Neural cell (in vitro differentiated cells): ENCODE data around the gene TLNRD1. TPM values are rescaled to one million over a fixed set of nuclear protein-coding genes. Genes with fewer than 3 reads are reported as not detected.

Experiments
- H2AFZ ChIP-seq: fragments of 200-600, 300-800 bp; sonication (generic), shearing (Covaris generic); 2 replicates; pipeline ENCODE4 v1.6.0; 2014; ENCODE audit warnings: low read depth, mild to moderate bottlenecking, antibody characterized with exemption, low read length, moderate library complexity
- H3F3A ChIP-seq: fragments of 200-600 bp; shearing (Covaris generic); 2 replicates; pipeline ENCODE4 v1.6.1; 2016; ENCODE audit warnings: mild to moderate bottlenecking, moderate library complexity, mixed read lengths, antibody characterized with exemption, low read length; ENCODE audit not compliant: insufficient read depth, poor library complexity, severe bottlenecking
- H3K27ac ChIP-seq: fragments of 200-600, 300-800 bp; sonication (generic), shearing (Covaris generic); 2 replicates; pipeline ENCODE4 v1.5.1; 2014; ENCODE audit warnings: mild to moderate bottlenecking, low read length, moderate library complexity
- H3K27me3 ChIP-seq: fragments of 300-800, 200-600 bp; sonication (generic), shearing (Covaris generic); 2 replicates; pipeline ENCODE4 v1.6.0; 2014; ENCODE audit warnings: mild to moderate bottlenecking, low read depth, low read length, moderate library complexity; ENCODE audit not compliant: insufficient read depth
- H3K36me3 ChIP-seq: fragments of 300-800, 200-600 bp; sonication (generic), shearing (Covaris generic); 2 replicates; pipeline ENCODE4 v1.5.1; 2014; ENCODE audit warnings: mild to moderate bottlenecking, antibody characterized with exemption, low read length, moderate library complexity; ENCODE audit not compliant: insufficient read depth
- H3K4me2 ChIP-seq: fragments of 300-800, 200-600 bp; sonication (generic), shearing (Covaris generic); 2 replicates; pipeline ENCODE4 v1.6.0; 2014; ENCODE audit warnings: mild to moderate bottlenecking, low read length
- H3K4me3 ChIP-seq: fragments of 300-800, 200-600 bp; sonication (generic), shearing (Covaris generic); 2 replicates; pipeline ENCODE4 v1.5.1; 2014; ENCODE audit warnings: mild to moderate bottlenecking, low read length, moderate library complexity
- H3K79me2 ChIP-seq: fragments of 200-600 bp; shearing (Covaris generic); replicated peaks from 2 replicates; pipeline ENCODE4 v1.6.0; 2014; ENCODE audit warnings: mild to moderate bottlenecking, low read length, moderate library complexity; ENCODE audit not compliant: insufficient read depth
- H3K9ac ChIP-seq: fragments of 300-800, 200-600 bp; sonication (generic), shearing (Covaris generic); 2 replicates; pipeline ENCODE4 v1.6.1; 2016; ENCODE audit warnings: mild to moderate bottlenecking, low read length, mixed read lengths
- H3K9me2 ChIP-seq: fragments of 200-600 bp; shearing (Covaris generic); 2 replicates; pipeline ENCODE4 v1.6.1; 2016; ENCODE audit warnings: mild to moderate bottlenecking, low read length, mixed read lengths; ENCODE audit not compliant: insufficient read depth
- H3K9me3 ChIP-seq: fragments of 200-600, 300-800 bp; sonication (generic), shearing (Covaris generic); 2 replicates; pipeline ENCODE4 v1.6.1; 2016; ENCODE audit warnings: mild to moderate bottlenecking, mixed run types, low read length, moderate library complexity, mixed read lengths
- H4K20me1 ChIP-seq: fragments of 200-600 bp; shearing (Covaris generic); 2 replicates; pipeline ENCODE4 v1.6.1; 2016; ENCODE audit warnings: mild to moderate bottlenecking, mixed run types; ENCODE audit not compliant: insufficient read depth
- CTCF ChIP-seq: fragments of 450-650 bp; IDR thresholded peaks from 2 replicates; pipeline ENCODE4 v1.5.1; 2014; ENCODE audit warnings: antibody characterized with exemption, mild to moderate bottlenecking, moderate library complexity; ENCODE audit not compliant: poor library complexity, severe bottlenecking
- EP300 ChIP-seq: fragments of 450-650 bp; conservative IDR thresholded peaks from 2 replicates; pipeline ENCODE4 v1.6.1; 2014; ENCODE audit warnings: antibody characterized with exemption, mild to moderate bottlenecking, moderate library complexity; ENCODE audit not compliant: poor library complexity, severe bottlenecking
- EZH2 ChIP-seq: fragments of 200-600, 300-800 bp; shearing (Covaris generic), sonication (generic); IDR thresholded peaks from 2 replicates; pipeline ENCODE4 v1.6.1; 2014; ENCODE audit warnings: antibody characterized with exemption, low read length, borderline replicate concordance, mild to moderate bottlenecking; ENCODE audit not compliant: insufficient read depth, poor library complexity, severe bottlenecking
- MXI1 ChIP-seq: fragments of 450-650 bp; conservative IDR thresholded peaks from 2 replicates; pipeline ENCODE4 v1.6.1; 2014; ENCODE audit warnings: antibody characterized with exemption, mild to moderate bottlenecking; ENCODE audit not compliant: poor library complexity, severe bottlenecking
- POLR2AphosphoS5 ChIP-seq: IDR thresholded peaks from 2 replicates; pipeline ENCODE4 v1.6.1; 2012
- RAD21 ChIP-seq: fragments of 450-650 bp; conservative IDR thresholded peaks from 2 replicates; pipeline ENCODE4 v1.6.1; 2014; ENCODE audit warnings: antibody characterized with exemption, mild to moderate bottlenecking, moderate library complexity
- REST ChIP-seq: IDR thresholded peaks from 2 replicates; pipeline ENCODE4 v1.6.1; 2012; ENCODE audit warnings: borderline replicate concordance
- SMC3 ChIP-seq: fragments of 450-650 bp; conservative IDR thresholded peaks from 2 replicates; pipeline ENCODE4 v1.6.1; 2014; ENCODE audit warnings: antibody characterized with exemption, mild to moderate bottlenecking, moderate library complexity; ENCODE audit not compliant: poor library complexity
- TAF1 ChIP-seq: IDR thresholded peaks from 2 replicates; pipeline ENCODE4 v1.6.1; 2012; ENCODE audit warnings: low read depth
- polyA plus RNA-seq: library from polyadenylated mRNA; depleted of rRNA; stranded (reverse); fragments of >200 nt; gene quantifications from 2 replicates; pipeline ENCODE4 v1.2.3, GENCODE V29; 2014

The TLNRD1 gene
- polyA plus RNA-seq, 1 donor from 2014 or later: 8.2 TPM

GRCh38 chr15:80997692-80998091 is 3.0 kb upstream of the TLNRD1 start:
- Histone ChIP-seq H3K27ac (no peak overlapping the region), H3K27me3 (no peaks in the 10 kb centered on the region), H2AFZ (no peak overlapping the region), H3K36me3 (no peaks in the 10 kb centered on the region), H3K79me2 (no peaks in the 10 kb centered on the region), H3K9me2 (no peaks in the 10 kb centered on the region), H3K4me2 (no peak overlapping the region), H4K20me1 (no peaks in the 10 kb centered on the region), H3K9ac (no peak overlapping the region), H3K9me3 (no peaks in the 10 kb centered on the region), H3F3A (no peaks in the 10 kb centered on the region), H3K4me3 (no peak overlapping the region)
- TF ChIP-seq POLR2AphosphoS5 (no peak), REST (no peak), MXI1 (no peak), TAF1 (no peak), EP300 (no peak), RAD21 (no peak), CTCF (no peak), SMC3 (no peak), EZH2 (no peak)

- Histone ChIP-seq H3K4me2 (no peak overlapping the region), H4K20me1 (no peaks in the 10 kb centered on the region), H3K79me2 (peaks cover 1% of the 10 kb centered on the region), H2AFZ (no peak overlapping the region), H3K27ac (no peak overlapping the region), H3K9me3 (no peaks in the 10 kb centered on the region), H3K27me3 (no peaks in the 10 kb centered on the region), H3K9me2 (no peaks in the 10 kb centered on the region), H3K4me3 (no peak overlapping the region), H3F3A (no peaks in the 10 kb centered on the region), H3K36me3 (no peaks in the 10 kb centered on the region), H3K9ac (no peak overlapping the region)
- no peak for TF ChIP-seq EP300
- TF ChIP-seq MXI1: no peak
- no peak for TF ChIP-seq REST
- no peak for TF ChIP-seq RAD21
- TF ChIP-seq SMC3: no peak
- TF ChIP-seq TAF1: no peak
- TF ChIP-seq CTCF: no peak
- no peak for TF ChIP-seq POLR2AphosphoS5
- TF ChIP-seq EZH2: no peak
Measured at GRCh38 chr15:80998251-80998650, 2.5 kb upstream of the TLNRD1 start.
